Activated CD4-positive, alpha-beta T cell treated with anti-CD3 and anti-CD28 coated beads for 1 hour (primary cell): Measurements from ENCODE around the gene CDKAL1.
"Not testable (repeated sequence)": the region's sequence is repeated elsewhere in the genome, so short reads cannot be mapped to it uniquely, and the experiment has no call there.

Source experiments
- DNase-seq: peaks from one replicate; pipeline ENCODE4 v3.0.0-alpha.2; 2020

Gene CDKAL1

GRCh38 chr6:20599302-20600051 lies 65.2 kb downstream of the CDKAL1 start:
- DNase-seq = no peak

GRCh38 chr6:20600831-20601230 lies 66.6 kb downstream of the CDKAL1 start:
- no peak for DNase-seq

GRCh38 chr6:20604159-20604558 lies 69.9 kb downstream of the CDKAL1 start:
- DNase-seq = no peak

- no peak for DNase-seq
Observed at GRCh38 chr6:20605061-20605460, 70.8 kb downstream of the CDKAL1 start.

- no peak for DNase-seq
Observed at GRCh38 chr6:20605581-20605980, 71.3 kb downstream of the CDKAL1 start.

- no peak for DNase-seq
Observed at GRCh38 chr6:20606831-20607230, 72.6 kb downstream of the CDKAL1 start.

GRCh38 chr6:20608356-20608755 lies 74.1 kb downstream of the CDKAL1 start:
- DNase-seq = no peak

GRCh38 chr6:20608905-20609304 lies 74.6 kb downstream of the CDKAL1 start:
- DNase-seq = no peak

- not testable (repeated sequence) for DNase-seq
Observed at GRCh38 chr6:20609924-20610323, 75.7 kb downstream of the CDKAL1 start.

- DNase-seq = no peak
Observed at GRCh38 chr6:20610636-20611370, 76.5 kb downstream of the CDKAL1 start.

- not testable (repeated sequence) for DNase-seq
Observed at GRCh38 chr6:20617537-20617936, 83.3 kb downstream of the CDKAL1 start.

- DNase-seq = no peak
Observed at GRCh38 chr6:20620043-20620442, 85.8 kb downstream of the CDKAL1 start.

- no peak for DNase-seq
Observed at GRCh38 chr6:20623761-20624160, 89.5 kb downstream of the CDKAL1 start.

- DNase-seq = no peak
Observed at GRCh38 chr6:20626165-20626564, 91.9 kb downstream of the CDKAL1 start.

GRCh38 chr6:20629509-20629908 lies 95.3 kb downstream of the CDKAL1 start:
- no peak for DNase-seq

GRCh38 chr6:20630136-20630535 lies 95.9 kb downstream of the CDKAL1 start:
- DNase-seq = no peak

GRCh38 chr6:20630617-20631548 lies 96.6 kb downstream of the CDKAL1 start:
- DNase-seq = no peak

GRCh38 chr6:20631549-20631924 lies 97.3 kb downstream of the CDKAL1 start:
- no peak for DNase-seq

GRCh38 chr6:20632696-20633095 lies 98.4 kb downstream of the CDKAL1 start:
- DNase-seq = no peak

GRCh38 chr6:20633566-20634340 lies 99.5 kb downstream of the CDKAL1 start:
- DNase-seq = no peak

- DNase-seq = no peak
Observed at GRCh38 chr6:20639161-20639560, 104.9 kb downstream of the CDKAL1 start.

- DNase-seq = no peak
Observed at GRCh38 chr6:20640181-20640580, 105.9 kb downstream of the CDKAL1 start.

- no peak for DNase-seq
Observed at GRCh38 chr6:20642441-20642840, 108.2 kb downstream of the CDKAL1 start.
